A549 (cell line): ENCODE data around the gene ZDHHC11. TPM values are rescaled to one million over a fixed set of nuclear protein-coding genes. Genes with fewer than 3 reads are reported as not detected.

ENCODE experiments used
- ATAC-seq, 2 experiments: fragments of 200-7000 bp in 1 of 2; fragments of >200 bp in 1 of 2; cut with Nextera tagmentation in 1 of 2; cut with Tn5 transposase in 1 of 2; 3 replicates each; pipeline versions ENCODE4 v1.8.0 to v1.9.1; 2018 to 2020; ENCODE audit warnings: mild to moderate bottlenecking in 1 of 2, moderate library complexity in 1 of 2
- CTCF ChIA-PET: fragments of 300-600 bp; sonication (Branson Sonifier 250); formaldehyde crosslinking; extraction: SDS; loops from one replicate; lab custom pipeline; 2021; ENCODE audit warnings: antibody characterized with exemption, inconsistent platforms; lab: Yijun Ruan, JAX
- POLR2A ChIA-PET: fragments of 350-600 bp; formaldehyde crosslinking; extraction: SDS; loops from one replicate; lab custom pipeline; 2021; ENCODE audit warnings: antibody characterized with exemption, inconsistent platforms; lab: Yijun Ruan, JAX
- DNase-seq, 2 experiments: peaks; one replicate each; pipeline versions ENCODE4 v3.0.0 to v3.0.0-alpha.2; 2011 to 2016; ENCODE audit warnings: low read depth in 1 of 2, low spot score in 1 of 2
- FAIRE-seq: peaks from 2 replicates; lab custom pipeline; 2011; peaks lifted over from hg19 to GRCh38; lab: Jason Lieb, UNC
- H3K27ac ChIP-seq, 2 experiments: fragments of >200 bp; sonication (Bioruptor Twin); formaldehyde crosslinking; 3 replicates each; pipeline ENCODE4 v1.5.1; 2016 to 2017
- H3K4me1 ChIP-seq: fragments of >200 bp; sonication (Bioruptor Twin); formaldehyde crosslinking; 3 replicates; pipeline ENCODE4 v1.6.1; 2016
- H3K4me2 ChIP-seq: fragments of >200 bp; sonication (Bioruptor Twin); formaldehyde crosslinking; 3 replicates; pipeline ENCODE4 v1.6.1; 2016
- H3K4me3 ChIP-seq: fragments of >200 bp; sonication (Bioruptor Twin); formaldehyde crosslinking; 3 replicates; pipeline ENCODE4 v1.5.1; 2016
- H3K9me3 ChIP-seq: fragments of >200 bp; sonication (Bioruptor Twin); formaldehyde crosslinking; 3 replicates; pipeline ENCODE4 v1.6.1; 2016
- ATOH8 ChIP-seq: fragments of 250-450 bp; sonication (Bioruptor Pico); IDR thresholded peaks from 2 replicates; pipeline ENCODE4 v1.5.0; 2020; ENCODE audit warnings: low read depth, mild to moderate bottlenecking, moderate library complexity
- BHLHE40 ChIP-seq: IDR thresholded peaks from 2 replicates; pipeline ENCODE4 v1.6.1; 2012; ENCODE audit warnings: low read depth, low read length, inconsistent platforms
- CBX2 ChIP-seq: fragments of 200-600 bp; sonication (generic); IDR thresholded peaks from 2 replicates; pipeline ENCODE4 v1.6.1; 2016; ENCODE audit warnings: low read depth, mild to moderate bottlenecking, borderline replicate concordance
- CEBPB ChIP-seq, 2 experiments: fragments of >200 bp in 1 of 2; sonication (Bioruptor Twin) in 1 of 2; formaldehyde crosslinking in 1 of 2; IDR thresholded peaks; 2 replicates each; pipeline ENCODE4 v1.6.1; 2012 to 2016
- CHD4 ChIP-seq: fragments of 200-600 bp; sonication (generic); IDR thresholded peaks from 2 replicates; pipeline ENCODE4 v1.6.1; 2016; ENCODE audit warnings: antibody characterized with exemption, mild to moderate bottlenecking, borderline replicate concordance
- E2F6 ChIP-seq: IDR thresholded peaks from 2 replicates; pipeline ENCODE4 v1.6.1; 2012; ENCODE audit warnings: low read depth, borderline replicate concordance
- EHF ChIP-seq: fragments of 250-450 bp; sonication (Bioruptor Pico); IDR thresholded peaks from 2 replicates; pipeline ENCODE4 v1.5.0; 2020; ENCODE audit warnings: mild to moderate bottlenecking
- EHMT2 ChIP-seq: fragments of 200-600 bp; sonication (generic); IDR thresholded peaks from 2 replicates; pipeline ENCODE4 v1.6.1; 2016; ENCODE audit warnings: antibody characterized with exemption, low read depth, mild to moderate bottlenecking, moderate library complexity
- EP300 ChIP-seq, 2 experiments: fragments of >200 bp; sonication (Bioruptor Twin); formaldehyde crosslinking; IDR thresholded peaks; 2 replicates in 1 of 2; 3 replicates in 1 of 2; pipeline ENCODE4 v1.6.1; 2016 to 2017
- ESRRA ChIP-seq: fragments of 150-350 bp; IDR thresholded peaks from 2 replicates; pipeline ENCODE4 v1.6.1; 2014; ENCODE audit warnings: mild to moderate bottlenecking, low read length, borderline replicate concordance
- FOXS1 ChIP-seq: fragments of 250-450 bp; sonication (Bioruptor Pico); IDR thresholded peaks from 2 replicates; pipeline ENCODE4 v1.5.0; 2020; ENCODE audit warnings: mild to moderate bottlenecking, moderate library complexity
- HDAC2 ChIP-seq: fragments of 200-600 bp; sonication (generic); IDR thresholded peaks from 2 replicates; pipeline ENCODE4 v1.6.1; 2016
- HES2 ChIP-seq: fragments of >200 bp; sonication (Bioruptor Twin); formaldehyde crosslinking; IDR thresholded peaks from 2 replicates; pipeline ENCODE4 v1.6.1; 2016
- HEYL ChIP-seq: fragments of 250-450 bp; sonication (Bioruptor Pico); IDR thresholded peaks from 2 replicates; pipeline ENCODE4 v1.8.0; 2021; ENCODE audit warnings: mild to moderate bottlenecking, moderate library complexity
- HOXB5 ChIP-seq: fragments of 250-450 bp; sonication (Bioruptor Pico); IDR thresholded peaks from 2 replicates; pipeline ENCODE4 v1.5.0; 2020; ENCODE audit warnings: mild to moderate bottlenecking, moderate library complexity
- KDM1A ChIP-seq: fragments of 200-600 bp; sonication (generic); IDR thresholded peaks from 2 replicates; pipeline ENCODE4 v1.6.1; 2016; ENCODE audit warnings: low read depth, mild to moderate bottlenecking
- MAFK ChIP-seq: fragments of 450-650 bp; IDR thresholded peaks from 2 replicates; pipeline ENCODE4 v1.6.1; 2014; ENCODE audit not compliant: partially characterized antibody
- MYC ChIP-seq: IDR thresholded peaks from 2 replicates; pipeline ENCODE4 v1.6.1; 2012; ENCODE audit warnings: mild to moderate bottlenecking, inconsistent platforms, low read length, improper control_type of control experiment, borderline replicate concordance
- NPAS2 ChIP-seq: fragments of 250-450 bp; sonication (Bioruptor Pico); IDR thresholded peaks from 2 replicates; pipeline ENCODE4 v1.8.0; 2022; ENCODE audit warnings: mild to moderate bottlenecking, moderate library complexity, borderline replicate concordance
- PBX3 ChIP-seq: IDR thresholded peaks from 2 replicates; pipeline ENCODE4 v1.6.1; 2012
- RAD21 ChIP-seq, 2 experiments: fragments of >200 bp in 1 of 2; sonication (Bioruptor Twin) in 1 of 2; formaldehyde crosslinking in 1 of 2; IDR thresholded peaks in 1 of 2; conservative IDR thresholded peaks in 1 of 2; 2 replicates in 1 of 2; 3 replicates in 1 of 2; pipeline ENCODE4 v1.6.1; 2012 to 2018; ENCODE audit warnings: inconsistent platforms in 1 of 2
- RARB ChIP-seq: fragments of 250-450 bp; sonication (Bioruptor Pico); IDR thresholded peaks from 2 replicates; pipeline ENCODE4 v1.8.0; 2021; ENCODE audit warnings: mild to moderate bottlenecking, moderate library complexity
- RCOR1 ChIP-seq: fragments of 150-350 bp; IDR thresholded peaks from 2 replicates; pipeline ENCODE4 v1.6.1; 2014; ENCODE audit warnings: antibody characterized with exemption, low read length, low read depth
- RFX5 ChIP-seq: fragments of 450-650 bp; IDR thresholded peaks from 2 replicates; pipeline ENCODE4 v1.7.1; 2014; ENCODE audit warnings: antibody characterized with exemption, mild to moderate bottlenecking, moderate library complexity
- RNF2 ChIP-seq: fragments of 200-600 bp; sonication (generic); IDR thresholded peaks from 2 replicates; pipeline ENCODE4 v1.6.1; 2016; ENCODE audit warnings: low read depth, mild to moderate bottlenecking, antibody characterized with exemption, moderate library complexity, borderline replicate concordance
- SMC3 ChIP-seq: fragments of >200 bp; sonication (Bioruptor Twin); formaldehyde crosslinking; IDR thresholded peaks from 3 replicates; pipeline ENCODE4 v1.6.1; 2018; ENCODE audit warnings: inconsistent platforms
- SREBF2 ChIP-seq: fragments of 450-650 bp; IDR thresholded peaks from 2 replicates; pipeline ENCODE4 v1.6.1; 2014; ENCODE audit warnings: mild to moderate bottlenecking, moderate library complexity
- USF2 ChIP-seq: fragments of 450-650 bp; IDR thresholded peaks from 2 replicates; pipeline ENCODE4 v1.6.1; 2014; ENCODE audit warnings: antibody characterized with exemption
- WGBS: methylation state at CpG from one replicate; pipeline ENCODE4 v1.1.6; 2017; ENCODE audit errors: missing lambda C conversion rate; 5-methylcytosine and 5-hydroxymethylcytosine counted together
- polyA plus RNA-seq, 4 experiments: library from polyadenylated mRNA; depleted of rRNA in 3 of 4; stranded (reverse); fragments of >200 nt; fragmentation: RNase III in 1 of 4; extraction: RNeasy Plus Mini Kit Qiagen cat#74134 plus additional on column Dnase treatment in 1 of 4; gene quantifications; 2 replicates in 3 of 4; 3 replicates in 1 of 4; pipeline ENCODE4 v1.2.3, GENCODE V29; 2011 to 2017

Gene ZDHHC11
- polyA plus RNA-seq, 2 of the 4 experiments (the other 2 are of a cell fraction) = 2.6 to 13.7 TPM

GRCh38 chr5:865771-866170, 15.0 kb upstream of the ZDHHC11 start:
- ChIA-PET POLR2A (no interaction called here), CTCF (interaction anchor here (0.7 kb wide), 1 partner anchor 194 kb away, joined by 3 read pairs; no protein-coding TSS in a partner anchor)
- no peak for DNase-seq
- H3K27ac ChIP-seq = no peak overlapping the region
- H3K9me3 ChIP-seq = no peaks in the 10 kb centered on the region
- H3K4me1 ChIP-seq = no peaks in the 10 kb centered on the region
- WGBS = 93% methylated on average over 9 of the region's 10 CpGs
- H3K4me3 ChIP-seq = no peak overlapping the region
- no peak overlapping the region for H3K4me2 ChIP-seq
- FAIRE-seq = no peak
- TF ChIP-seq ESRRA (no peak), HEYL (CRISPR knock-in tag) (no peak), EHMT2 (no peak), SREBF2 (no peak), RFX5 (no peak), EP300 (IDR thresholded peaks at IDR 0.05) (no peak), BHLHE40 (no peak), MYC (no peak)
- ATAC-seq = no peak

- H3K4me2 ChIP-seq = no peak overlapping the region
- H3K27ac ChIP-seq = no peak overlapping the region
- no peaks in the 10 kb centered on the region for H3K9me3 ChIP-seq
- H3K4me3 ChIP-seq = no peak overlapping the region
- no peak for ATAC-seq
- TF ChIP-seq E2F6 (no peak), RAD21 (conservative IDR thresholded peaks at IDR 0.05 in 1 of 2, IDR thresholded peaks at IDR 0.05 in 1 of 2) (no peak), EHF (CRISPR knock-in tag) (no peak), RFX5 (no peak), NPAS2 (no peak), CEBPB (IDR thresholded peaks at IDR 0.05) (no peak), HEYL (CRISPR knock-in tag) (no peak), FOXS1 (no peak), ATOH8 (CRISPR knock-in tag) (no peak), USF2 (no peak), CBX2 (no peak), RARB (no peak), EHMT2 (no peak)
- ChIA-PET CTCF (no interaction called here), POLR2A (no interaction called here)
- DNase-seq = no peak
- no peak for FAIRE-seq
- no peaks in the 10 kb centered on the region for H3K4me1 ChIP-seq
- 98% methylated on average over 24 of the region's 24 CpGs for WGBS
Measured at GRCh38 chr5:865168-865521, 14.4 kb upstream of the ZDHHC11 start.

GRCh38 chr5:864492-865167, 13.8 kb upstream of the ZDHHC11 start:
- Histone ChIP-seq H3K4me1 (no peaks in the 10 kb centered on the region), H3K4me3 (no peak overlapping the region), H3K4me2 (no peak overlapping the region), H3K9me3 (no peaks in the 10 kb centered on the region), H3K27ac (no peak overlapping the region)
- 90% methylated on average over 15 of the region's 15 CpGs for WGBS
- no peak for FAIRE-seq
- no peak for DNase-seq
- CTCF ChIA-PET = no interaction called here
- POLR2A ChIA-PET = no interaction called here
- ATAC-seq = no peak
- no peak for TF ChIP-seq E2F6
- no peak for TF ChIP-seq PBX3
- TF ChIP-seq HOXB5 = no peak
- TF ChIP-seq RNF2 = no peak
- TF ChIP-seq SREBF2 = no peak
- no peak for TF ChIP-seq KDM1A
- TF ChIP-seq HES2 = no peak
- no peak for TF ChIP-seq HDAC2
- no peak for TF ChIP-seq SMC3
- no peak for TF ChIP-seq RCOR1
- TF ChIP-seq CHD4 = no peak
- no peak for TF ChIP-seq NPAS2
- TF ChIP-seq MAFK = no peak
